Ascending aorta (tissue), 2 donors: ENCODE data around the gene IGFBPL1. TPM values are rescaled to one million over a fixed set of nuclear protein-coding genes. Genes with fewer than 3 reads are reported as not detected.

Experiments used
- DNase-seq, 2 donors: peaks; one replicate each; pipeline ENCODE4 v3.0.0-alpha.2; 2019; ENCODE audit warnings: low spot score in 2 of 2
- H3K27ac ChIP-seq, 2 donors: fragments of 200-600 bp; sonication (generic); one replicate each; pipeline ENCODE4 v1.5.1; 2016 to 2017; ENCODE audit warnings: mild to moderate bottlenecking in 1 of 2
- H3K27me3 ChIP-seq: fragments of 200-600 bp; sonication (generic); one replicate; pipeline ENCODE4 v1.5.1; 2017
- H3K36me3 ChIP-seq, 2 donors: fragments of 200-600 bp; sonication (generic); one replicate each; pipeline ENCODE4 v1.5.1; 2016
- H3K4me1 ChIP-seq, 2 donors: fragments of 200-600 bp; sonication (generic); one replicate each; pipeline ENCODE4 v1.5.1; 2016 to 2017; ENCODE audit warnings: mild to moderate bottlenecking in 1 of 2
- H3K4me3 ChIP-seq, 2 donors: fragments of 200-600 bp; sonication (generic); one replicate each; pipeline ENCODE4 v1.5.1; 2016 to 2017; ENCODE audit warnings: mild to moderate bottlenecking in 1 of 2
- H3K9me3 ChIP-seq, 2 donors: fragments of 200-600 bp; sonication (generic); one replicate each; pipeline ENCODE4 v1.5.1; 2016
- intact Hi-C: fragments of 100-400 bp; cut with DNase I; formaldehyde crosslinking; loops from one replicate; pipeline ENCODE4 v1.15.1; 2023
- total RNA-seq: library from RNA; depleted of rRNA; stranded (reverse); fragments of >200 nt; gene quantifications from one replicate; pipeline ENCODE4 v1.1.0, GENCODE V29; 2016
- TF ChIP-seq, protein P1 (sequence below), 3 experiments: fragments of 200-600 bp in 2 of 3; fragments of 450-650 bp in 1 of 3; sonication (generic) in 2 of 3; IDR thresholded peaks; one replicate each; pipeline ENCODE4 v1.5.1; 2016 to 2019; ENCODE audit warnings: antibody characterized with exemption in 3 of 3, mild to moderate bottlenecking in 1 of 3, moderate library complexity in 1 of 3

The IGFBPL1 gene
- total RNA-seq, 1 donor from 2014 or later = 4.8 TPM

DNA sequence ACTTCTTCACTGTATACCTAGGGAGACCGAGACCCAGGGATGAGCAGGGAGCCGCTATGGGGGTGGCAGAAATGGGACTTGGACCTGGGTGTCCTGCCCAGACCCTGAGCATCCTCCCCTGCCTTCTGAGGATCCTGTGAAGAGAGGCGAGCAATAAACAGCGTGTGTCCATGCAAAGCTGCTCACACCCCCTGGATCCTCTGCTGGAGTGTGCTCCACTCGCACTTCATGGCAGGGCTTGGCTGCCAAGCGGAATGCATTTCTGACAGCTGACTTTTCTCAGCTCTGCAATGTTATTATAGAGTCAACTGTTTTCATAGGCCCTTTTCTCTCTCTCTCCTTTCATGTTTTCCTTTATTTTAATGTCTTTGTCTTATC, 62.8 kb downstream of the IGFBPL1 start:
- TF ChIP-seq, protein P1, sequence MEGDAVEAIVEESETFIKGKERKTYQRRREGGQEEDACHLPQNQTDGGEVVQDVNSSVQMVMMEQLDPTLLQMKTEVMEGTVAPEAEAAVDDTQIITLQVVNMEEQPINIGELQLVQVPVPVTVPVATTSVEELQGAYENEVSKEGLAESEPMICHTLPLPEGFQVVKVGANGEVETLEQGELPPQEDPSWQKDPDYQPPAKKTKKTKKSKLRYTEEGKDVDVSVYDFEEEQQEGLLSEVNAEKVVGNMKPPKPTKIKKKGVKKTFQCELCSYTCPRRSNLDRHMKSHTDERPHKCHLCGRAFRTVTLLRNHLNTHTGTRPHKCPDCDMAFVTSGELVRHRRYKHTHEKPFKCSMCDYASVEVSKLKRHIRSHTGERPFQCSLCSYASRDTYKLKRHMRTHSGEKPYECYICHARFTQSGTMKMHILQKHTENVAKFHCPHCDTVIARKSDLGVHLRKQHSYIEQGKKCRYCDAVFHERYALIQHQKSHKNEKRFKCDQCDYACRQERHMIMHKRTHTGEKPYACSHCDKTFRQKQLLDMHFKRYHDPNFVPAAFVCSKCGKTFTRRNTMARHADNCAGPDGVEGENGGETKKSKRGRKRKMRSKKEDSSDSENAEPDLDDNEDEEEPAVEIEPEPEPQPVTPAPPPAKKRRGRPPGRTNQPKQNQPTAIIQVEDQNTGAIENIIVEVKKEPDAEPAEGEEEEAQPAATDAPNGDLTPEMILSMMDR (IDR thresholded peaks at IDR 0.05) = no peak
- intact Hi-C loops = loop anchor here (10.0 kb wide), 1 partner anchor 617 kb away; no protein-coding TSS in a partner anchor
- H3K4me1 ChIP-seq = peaks cover 0 to 3% of the 10 kb centered on the region in 2 donors

DNA sequence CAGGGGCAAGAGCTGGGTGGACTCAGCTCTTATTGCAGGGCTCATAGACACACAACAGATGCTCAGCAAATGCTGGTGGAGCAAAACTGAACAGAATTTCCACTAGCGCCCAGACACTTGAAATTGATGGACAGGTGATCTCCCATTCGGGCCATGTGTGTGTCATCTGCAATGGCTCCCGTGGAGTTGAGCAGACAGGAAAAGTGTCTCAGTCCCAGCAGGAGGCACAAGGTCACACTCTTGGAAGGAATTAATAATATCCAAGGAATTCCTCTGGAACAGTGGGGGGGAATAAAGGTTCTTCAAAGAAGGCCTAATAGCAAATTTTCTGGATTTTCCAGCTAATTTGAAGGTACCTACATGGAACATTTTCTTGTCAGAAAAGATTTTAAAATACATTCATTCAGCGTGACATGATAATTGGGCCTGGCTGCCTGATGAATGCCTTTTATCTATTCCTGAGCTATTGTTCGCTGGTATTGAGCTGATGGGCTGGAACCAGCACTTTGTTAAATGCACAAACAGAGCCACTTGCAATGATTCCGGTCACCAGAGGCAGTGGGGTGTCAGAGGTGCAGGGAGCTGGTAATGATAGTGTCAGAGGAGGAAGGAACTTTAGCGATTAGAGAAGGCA, 63.3 kb downstream of the IGFBPL1 start:
- no peaks in the 10 kb centered on the region for H3K9me3 ChIP-seq
- TF ChIP-seq, protein P1 (IDR thresholded peaks at IDR 0.05) = no peak
- H3K4me3 ChIP-seq = no peak overlapping the region
- peaks cover 0 to 3% of the 10 kb centered on the region in 2 donors for H3K4me1 ChIP-seq
- no peaks in the 10 kb centered on the region for H3K36me3 ChIP-seq
- no peaks in the 10 kb centered on the region for H3K27me3 ChIP-seq
- no peak overlapping the region for H3K27ac ChIP-seq
- peak in 1 of 2 donors; percentile 42 for DNase-seq
- intact Hi-C loops = loop anchor here (10.0 kb wide), 1 partner anchor 616 kb away; no protein-coding TSS in a partner anchor

More for the DNA sequence above, 62.8 kb downstream of the IGFBPL1 start:
- no peaks in the 10 kb centered on the region for H3K27me3 ChIP-seq
- peak in 1 of 2 donors; percentile 51 for DNase-seq
- no peaks in the 10 kb centered on the region for H3K36me3 ChIP-seq
- no peaks in the 10 kb centered on the region for H3K9me3 ChIP-seq
- no peak overlapping the region for H3K4me3 ChIP-seq
- H3K27ac ChIP-seq = no peak overlapping the region

DNA sequence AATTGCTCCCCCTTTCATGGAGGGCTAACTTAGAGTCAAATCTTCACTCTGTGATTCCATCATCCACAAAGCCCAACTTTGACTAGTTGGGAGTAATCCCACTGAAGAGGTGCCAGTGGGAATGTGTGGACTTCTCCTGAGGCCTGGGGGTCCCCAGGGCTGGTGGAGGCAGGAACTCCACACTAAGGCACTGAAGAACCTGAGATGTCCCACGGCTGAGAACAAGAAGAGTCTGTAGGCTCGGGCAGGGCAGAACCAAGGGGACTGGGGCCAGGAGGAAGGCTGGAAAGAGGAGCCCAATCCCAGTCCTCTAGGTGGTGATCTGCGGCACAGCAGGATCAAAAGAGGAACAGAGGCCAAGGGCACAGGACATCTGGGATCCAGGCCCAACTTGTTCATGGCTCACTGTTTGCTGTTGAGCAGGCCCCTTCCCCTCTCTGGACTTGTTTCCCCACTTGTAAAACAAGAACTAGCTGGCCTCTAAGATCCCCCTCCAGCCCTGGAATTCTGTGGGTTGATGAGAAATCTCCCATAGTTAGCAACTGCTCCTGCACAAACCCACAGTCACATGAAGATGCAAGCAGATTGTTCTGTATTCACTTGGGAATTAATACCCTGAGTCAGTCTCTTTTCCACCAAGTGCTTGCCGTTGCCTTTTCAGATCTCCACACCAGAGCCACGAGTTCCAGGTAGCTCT, 64.4 kb downstream of the IGFBPL1 start:
- Histone ChIP-seq H3K27ac (no peak overlapping the region), H3K9me3 (no peaks in the 10 kb centered on the region), H3K27me3 (no peaks in the 10 kb centered on the region), H3K4me1 (peaks cover 0 to 3% of the 10 kb centered on the region in 2 donors), H3K36me3 (no peaks in the 10 kb centered on the region), H3K4me3 (no peak overlapping the region)
- intact Hi-C loops = loop anchor here (10.0 kb wide), 2 partner anchors 125 to 615 kb away; no protein-coding TSS in a partner anchor
- DNase-seq = peak in 1 of 2 donors; percentile 54
- TF ChIP-seq, protein P1 (IDR thresholded peaks at IDR 0.05) = no peak

DNA sequence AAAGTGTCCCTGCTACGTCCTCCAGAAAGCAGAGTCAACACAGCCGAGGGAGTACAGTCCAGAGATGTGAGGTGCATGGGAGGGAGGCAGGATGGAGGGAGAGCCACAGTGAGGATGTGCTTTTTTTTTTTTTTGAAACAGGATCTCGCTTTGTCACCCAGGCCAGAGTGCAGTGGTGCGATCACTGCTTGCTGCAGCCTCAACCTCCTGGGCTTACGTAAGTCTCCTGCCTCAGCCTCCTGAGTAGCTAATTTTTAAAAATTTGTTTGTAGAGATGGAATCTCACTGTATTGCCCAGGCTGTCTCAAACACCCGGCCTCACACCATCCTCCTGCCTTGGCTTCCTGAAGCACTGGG, 65.0 kb downstream of the IGFBPL1 start:
- no peak overlapping the region for H3K4me3 ChIP-seq
- H3K9me3 ChIP-seq = no peaks in the 10 kb centered on the region
- H3K27me3 ChIP-seq = no peaks in the 10 kb centered on the region
- H3K27ac ChIP-seq = no peak overlapping the region
- H3K4me1 ChIP-seq = peaks cover 0 to 3% of the 10 kb centered on the region in 2 donors
- no peaks in the 10 kb centered on the region for H3K36me3 ChIP-seq
- intact Hi-C loops = loop anchor here (10.0 kb wide), 1 partner anchor 124 kb away; no protein-coding TSS in a partner anchor
- peak in 1 of 2 donors; percentile 19 for DNase-seq
- TF ChIP-seq, protein P1 (IDR thresholded peaks at IDR 0.05) = no peak

DNA sequence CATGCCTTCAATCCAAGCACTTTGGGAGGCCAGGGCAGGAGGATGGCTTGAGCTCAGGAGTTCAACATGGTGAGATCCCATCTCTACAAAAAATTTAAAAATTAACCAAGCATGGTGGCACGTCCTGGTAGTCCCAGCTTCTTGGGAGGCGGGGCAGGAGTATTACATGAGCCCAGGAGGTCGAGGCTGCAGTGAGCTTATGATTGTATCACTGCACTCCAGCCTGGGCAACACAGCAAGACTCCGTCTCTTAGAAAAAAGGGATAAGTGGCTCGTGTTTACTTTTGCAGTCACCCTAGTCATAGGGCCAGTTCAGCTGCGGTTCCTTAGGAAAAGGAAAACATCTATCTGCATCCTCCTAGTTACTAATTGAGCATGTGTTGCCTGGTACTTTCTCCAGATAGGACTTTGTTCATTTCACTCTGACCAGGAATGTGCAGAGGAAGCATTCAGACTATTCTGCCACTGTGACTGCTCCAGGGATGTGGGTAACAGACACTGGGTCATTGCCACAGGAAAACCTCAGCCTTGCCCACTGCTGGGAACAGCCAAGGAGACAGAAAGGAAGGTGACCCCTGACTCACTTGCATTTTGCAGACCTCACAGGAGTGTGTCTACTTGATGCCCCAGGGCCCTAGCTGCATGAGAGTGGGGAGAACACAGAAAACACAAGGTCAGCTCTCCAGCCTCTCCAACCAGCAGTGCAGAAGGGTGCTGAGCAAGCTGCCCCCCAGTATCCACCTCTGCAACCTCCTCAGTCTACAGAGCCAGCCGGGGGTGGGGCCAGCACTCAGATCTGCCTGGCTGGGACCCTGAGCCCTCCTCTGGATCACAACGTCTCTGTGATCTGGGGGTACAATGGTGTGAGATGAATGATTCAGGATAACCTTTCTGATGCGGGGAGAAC, 65.6 kb downstream of the IGFBPL1 start:
- DNase-seq = peak in 1 of 2 donors; percentile 34
- intact Hi-C loops = loop anchor here (10.0 kb wide), 1 partner anchor 124 kb away; no protein-coding TSS in a partner anchor

More for the DNA sequence above, 65.6 kb downstream of the IGFBPL1 start:
- H3K27me3 ChIP-seq = no peaks in the 10 kb centered on the region
- H3K9me3 ChIP-seq = no peaks in the 10 kb centered on the region
- TF ChIP-seq, protein P1 (IDR thresholded peaks at IDR 0.05) = no peak
- H3K36me3 ChIP-seq = no peaks in the 10 kb centered on the region
- no peak overlapping the region for H3K4me3 ChIP-seq
- peaks cover 0 to 3% of the 10 kb centered on the region in 2 donors for H3K4me1 ChIP-seq
- H3K27ac ChIP-seq = no peak overlapping the region
